ENCODE measurements around the gene ANO1.

- TF ChIP-seq CTCF (IDR thresholded peaks at IDR 0.05; ENCODE audit: low read depth, low read length, poor library complexity, severe bottlenecking) (no peak), EZH2phosphoT487 (IDR thresholded peaks at IDR 0.05; ENCODE audit: borderline replicate concordance, low read length) (no peak)
Measured at GRCh38 chr11:70169127-70169526, 91.0 kb downstream of the ANO1 start.
